ENCODE results near the gene ACER2. TPM values are rescaled to one million over a fixed set of nuclear protein-coding genes. Genes with fewer than 3 reads are reported as not detected.
A peak's percentile ranks its signal among the peaks of the same experiment; 100 is the strongest.

ACER2 gene
- total RNA-seq, 2 donors from 2014 or later, result 3.5 to 5.5 TPM

- H3K27me3 ChIP-seq, result no peaks in the 10 kb centered on the region
- no peaks in the 10 kb centered on the region for H3K9me3 ChIP-seq
- peaks cover 0 to 3% of the 10 kb centered on the region in 2 donors for H3K4me1 ChIP-seq
- H3K36me3 ChIP-seq, result no peaks in the 10 kb centered on the region
- no peak overlapping the region for H3K27ac ChIP-seq
- H3K4me3 ChIP-seq, result peak overlapping the region in 1 of 2 donors; percentile 28
- TF ChIP-seq CTCF (IDR thresholded peaks at IDR 0.05), result peak in 1 of 2 donors; percentile 1
- DNase-seq (ENCODE audit: low spot score), result no peak
These were observed 48.8 kb downstream of the ACER2 start for GRCh38 chr9:19457693-19458009.

GRCh38 chr9:19460243-19460642 lies 51.4 kb downstream of the ACER2 start:
- no peak for DNase-seq (ENCODE audit: low spot score)
- Histone ChIP-seq H3K27ac (no peak overlapping the region), H3K27me3 (no peaks in the 10 kb centered on the region), H3K36me3 (no peaks in the 10 kb centered on the region), H3K4me1 (peaks cover 0 to 11% of the 10 kb centered on the region in 2 donors), H3K4me3 (no peak overlapping the region), H3K9me3 (no peaks in the 10 kb centered on the region)
- no peak for TF ChIP-seq CTCF (IDR thresholded peaks at IDR 0.05)

- peaks cover 0 to 11% of the 10 kb centered on the region in 2 donors for H3K4me1 ChIP-seq
- no peaks in the 10 kb centered on the region for H3K36me3 ChIP-seq
- no peak overlapping the region for H3K27ac ChIP-seq
- H3K27me3 ChIP-seq, result no peaks in the 10 kb centered on the region
- H3K9me3 ChIP-seq, result no peaks in the 10 kb centered on the region
- DNase-seq (ENCODE audit: low spot score), result no peak
- H3K4me3 ChIP-seq, result no peak overlapping the region
- no peak for TF ChIP-seq CTCF (IDR thresholded peaks at IDR 0.05)
These were observed 52.3 kb downstream of the ACER2 start for GRCh38 chr9:19461135-19461534.

GRCh38 chr9:19464061-19464763 lies 55.4 kb downstream of the ACER2 start:
- Histone ChIP-seq H3K27me3 (no peaks in the 10 kb centered on the region), H3K27ac (no peak overlapping the region), H3K36me3 (no peaks in the 10 kb centered on the region), H3K4me3 (peak overlapping the region; percentile 55 to 59), H3K4me1 (peaks cover 0 to 8% of the 10 kb centered on the region in 2 donors), H3K9me3 (no peaks in the 10 kb centered on the region)
- no peak for DNase-seq (ENCODE audit: low spot score)
- TF ChIP-seq CTCF (IDR thresholded peaks at IDR 0.05), result no peak

GRCh38 chr9:19464764-19465585 lies 56.2 kb downstream of the ACER2 start:
- peak; percentile 89 to 94 for TF ChIP-seq CTCF (IDR thresholded peaks at IDR 0.05)
- Histone ChIP-seq H3K9me3 (no peaks in the 10 kb centered on the region), H3K4me3 (peak overlapping the region; percentile 55 to 59), H3K36me3 (no peaks in the 10 kb centered on the region), H3K27me3 (no peaks in the 10 kb centered on the region), H3K27ac (no peak overlapping the region), H3K4me1 (peaks cover 0 to 8% of the 10 kb centered on the region in 2 donors)
- peak; percentile 72 for DNase-seq (ENCODE audit: low spot score)
